ENCODE results near the gene PRR35.

- TF ChIP-seq EZH2 (IDR thresholded peaks at IDR 0.05; ENCODE audit: low read length, unreplicated experiment) (no peak), CTCF (conservative IDR thresholded peaks at IDR 0.05; ENCODE audit: low read depth, low read length) (no peak)
Observed at GRCh38 chr16:593807-594206, 33.6 kb downstream of the PRR35 start.
